Stimulated activated naive B cell treated with anti-CD40 and anti-IgM and Interleukin-4, amounts not matched to agents 10 μg/mL and 1 μg/mL and 100 μg/mL, for 72 hours (primary cell): ENCODE measurements around the gene KLK3.

Source experiments
- ATAC-seq, 2 donors: fragments of 150-1000 bp; cut with Tn5 transposase; replicated peaks; 2 replicates each; pipeline ENCODE4 v1.10.0; 2021; ENCODE audit warnings: moderate library complexity in 1 of 2
- DNase-seq: peaks from one replicate; pipeline ENCODE4 v3.0.0; 2021
- H3K27ac Mint-ChIP-seq: one replicate; pipeline ENCODE4 v1.8.0; 2022; ENCODE audit warnings: mild to moderate bottlenecking, mixed read lengths
- H3K27me3 Mint-ChIP-seq, 2 donors: one replicate each; pipeline ENCODE4 v1.8.0; 2022; ENCODE audit warnings: mixed read lengths in 2 of 2
- H3K36me3 Mint-ChIP-seq, 2 donors: one replicate each; pipeline ENCODE4 v1.8.0; 2022; ENCODE audit warnings: mixed read lengths in 2 of 2, mild to moderate bottlenecking in 1 of 2
- H3K4me1 Mint-ChIP-seq, 2 donors: one replicate each; pipeline ENCODE4 v1.8.0; 2022; ENCODE audit warnings: mixed read lengths in 2 of 2, mild to moderate bottlenecking in 1 of 2
- H3K4me3 Mint-ChIP-seq, 2 donors: one replicate each; pipeline ENCODE4 v1.8.0; 2022; ENCODE audit warnings: mild to moderate bottlenecking in 2 of 2, mixed read lengths in 2 of 2, moderate library complexity in 1 of 2
- H3K9me3 Mint-ChIP-seq, 2 donors: one replicate each; pipeline ENCODE4 v1.8.0; 2022; ENCODE audit warnings: mixed read lengths in 2 of 2, mild to moderate bottlenecking in 1 of 2

Gene KLK3

DNA sequence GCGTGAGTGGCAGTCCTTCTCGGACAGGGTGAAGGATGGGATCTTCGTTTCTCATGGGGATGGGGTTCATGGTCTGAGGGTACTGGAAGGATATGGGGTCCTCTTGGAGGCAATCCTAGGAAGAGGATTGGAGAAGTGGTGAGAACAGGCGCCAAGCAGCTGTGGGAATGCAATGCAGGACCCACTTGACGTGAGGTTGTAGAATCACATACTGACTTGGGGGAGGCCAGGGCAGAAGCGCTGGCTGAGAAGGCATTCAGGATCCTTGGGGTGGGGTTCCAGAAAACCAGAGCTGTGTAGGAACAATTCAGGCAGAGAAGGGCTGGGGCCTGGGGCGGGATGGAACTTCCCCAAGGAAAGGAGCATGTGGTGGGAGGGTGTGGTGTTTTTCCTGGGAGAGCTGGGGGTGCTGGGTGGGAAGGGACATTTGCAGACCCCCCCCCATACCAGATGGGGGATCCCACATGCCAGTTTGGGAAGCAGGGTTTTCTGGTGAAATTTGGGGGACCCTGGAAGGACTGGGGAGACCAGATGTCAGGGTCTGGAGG lies 32.0 kb upstream of the KLK3 start:
- ATAC-seq (no peak), DNase-seq (no peak)
- H3K36me3 Mint-ChIP-seq, result peaks cover 0 to 4% of the 10 kb centered on the region in 2 donors
- H3K27ac Mint-ChIP-seq, result peak overlapping the region; percentile 9
- H3K4me1 Mint-ChIP-seq, result peaks cover 47 to 52% of the 10 kb centered on the region in 2 donors
- H3K27me3 Mint-ChIP-seq, result peaks cover 62 to 70% of the 10 kb centered on the region in 2 donors
- H3K4me3 Mint-ChIP-seq, result no peak overlapping the region
- H3K9me3 Mint-ChIP-seq, result no peaks in the 10 kb centered on the region

DNA sequence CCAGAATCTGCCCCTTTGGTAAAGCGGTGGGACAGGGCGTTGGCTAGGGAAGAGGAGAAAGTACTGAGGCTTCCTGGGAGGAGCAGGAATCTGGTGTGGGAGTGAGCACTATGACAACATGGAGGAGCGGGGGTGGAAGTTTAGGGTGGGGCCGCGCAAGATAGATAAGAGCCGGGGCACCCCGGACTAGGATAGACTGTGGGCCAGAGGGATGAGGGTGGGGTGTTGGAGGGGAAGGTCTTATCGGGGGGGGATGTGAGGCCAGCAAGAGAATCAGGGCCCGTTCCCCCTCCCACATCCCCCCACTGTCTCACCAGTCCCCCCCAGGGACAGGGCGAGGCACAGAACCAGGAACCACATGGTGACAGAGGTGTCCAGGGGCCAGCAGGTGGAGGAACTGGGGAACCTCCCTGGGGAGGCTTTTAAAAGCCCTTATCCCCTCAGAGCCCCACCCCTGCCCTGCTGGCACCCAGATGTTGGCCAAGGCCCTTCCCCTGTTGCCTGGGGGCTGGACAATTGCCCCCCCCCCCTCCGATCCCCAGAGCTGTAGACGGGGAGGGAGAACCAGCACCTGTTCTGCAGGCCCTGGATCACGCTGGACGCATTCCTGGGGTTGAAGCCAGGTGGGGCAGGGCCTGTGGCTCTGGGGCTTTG lies 31.2 kb upstream of the KLK3 start, which contains the start of gene KLK1:
KLK1 (minus strand) TSS at position 399 of the 654 bp plus-strand sequence; CDS start at position 360, 39 bp downstream.
- DNase-seq (no peak), ATAC-seq (no peak)
- Mint-ChIP-seq H3K36me3 (peaks cover 0 to 4% of the 10 kb centered on the region in 2 donors), H3K27me3 (peaks cover 67 to 68% of the 10 kb centered on the region in 2 donors), H3K4me3 (no peak within 1 kb of the TSS), H3K4me1 (peaks cover 42 to 44% of the 10 kb centered on the region in 2 donors), H3K27ac (peak within 1 kb of the TSS; percentile 66), H3K9me3 (no peaks in the 10 kb centered on the region)

DNA sequence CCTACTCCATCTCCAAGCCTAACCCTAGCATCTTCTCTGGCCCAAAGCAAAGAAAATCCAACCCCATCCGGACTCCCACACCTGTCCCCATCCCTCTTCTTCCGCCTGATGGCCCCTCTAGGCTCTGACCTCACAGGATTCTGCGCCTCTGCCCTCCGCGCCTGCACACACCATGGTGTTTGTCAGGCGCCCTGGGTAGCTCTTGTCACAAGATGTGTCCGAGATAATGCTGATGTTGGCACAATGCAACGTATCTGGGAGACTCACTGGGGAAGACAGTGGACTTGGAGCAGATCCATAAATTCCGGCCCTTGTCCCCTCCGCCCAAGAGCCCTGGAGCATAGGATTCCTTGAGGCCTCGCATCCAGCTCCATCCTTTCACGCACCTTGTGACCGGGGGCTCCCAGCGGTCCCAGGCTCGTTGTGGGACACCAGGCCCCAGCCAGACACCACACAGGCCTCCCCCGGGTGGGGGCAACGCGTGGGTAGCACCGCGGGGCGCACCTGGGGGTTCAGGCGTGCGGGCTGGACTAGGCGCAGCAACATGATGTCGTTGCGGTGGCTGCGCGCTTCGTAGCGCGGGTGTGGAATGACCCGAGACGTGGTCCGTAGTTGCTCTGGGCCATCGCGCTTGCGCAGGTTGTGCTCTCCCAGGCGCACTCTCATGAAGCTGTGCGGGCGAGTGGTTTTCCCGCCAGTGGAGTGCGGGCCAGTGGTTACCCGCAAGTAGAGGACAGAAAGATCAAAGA lies 28.0 kb upstream of the KLK3 start:
- no peak overlapping the region for H3K27ac Mint-ChIP-seq
- no peak for DNase-seq
- no peaks in the 10 kb centered on the region for H3K9me3 Mint-ChIP-seq
- no peak overlapping the region for H3K4me3 Mint-ChIP-seq
- ATAC-seq, result no peak
- peaks cover 12 to 14% of the 10 kb centered on the region in 2 donors for H3K4me1 Mint-ChIP-seq
- peaks cover 49 to 53% of the 10 kb centered on the region in 2 donors for H3K27me3 Mint-ChIP-seq
- H3K36me3 Mint-ChIP-seq, result peaks cover 0 to 4% of the 10 kb centered on the region in 2 donors

DNA sequence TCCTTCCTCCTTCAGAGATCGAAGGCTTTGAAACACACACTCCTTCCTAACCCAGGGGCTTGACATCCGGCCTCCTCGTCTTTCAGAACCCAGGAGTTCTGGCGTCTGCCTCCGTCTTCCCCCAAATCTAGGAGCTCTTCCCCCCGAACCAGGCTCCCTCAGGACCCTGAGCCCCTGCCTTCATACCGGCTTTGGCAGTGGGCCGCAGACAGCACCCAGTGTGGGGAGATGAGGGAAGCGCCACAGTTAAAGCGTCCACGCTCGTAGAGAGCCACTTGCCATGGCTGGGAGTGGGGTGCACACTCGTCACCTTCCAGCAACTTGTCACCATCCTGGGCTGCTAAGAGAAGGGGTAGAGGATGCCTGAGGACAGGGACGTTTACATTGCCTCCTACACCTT lies 27.2 kb upstream of the KLK3 start:
- ATAC-seq, result no peak
- no peak for DNase-seq
- peaks cover 49 to 52% of the 10 kb centered on the region in 2 donors for H3K27me3 Mint-ChIP-seq
- H3K27ac Mint-ChIP-seq, result peak overlapping the region; percentile 6
- no peaks in the 10 kb centered on the region for H3K9me3 Mint-ChIP-seq
- peaks cover 4 to 8% of the 10 kb centered on the region in 2 donors for H3K4me1 Mint-ChIP-seq
- peaks cover 0 to 4% of the 10 kb centered on the region in 2 donors for H3K36me3 Mint-ChIP-seq
- no peak overlapping the region for H3K4me3 Mint-ChIP-seq

DNA sequence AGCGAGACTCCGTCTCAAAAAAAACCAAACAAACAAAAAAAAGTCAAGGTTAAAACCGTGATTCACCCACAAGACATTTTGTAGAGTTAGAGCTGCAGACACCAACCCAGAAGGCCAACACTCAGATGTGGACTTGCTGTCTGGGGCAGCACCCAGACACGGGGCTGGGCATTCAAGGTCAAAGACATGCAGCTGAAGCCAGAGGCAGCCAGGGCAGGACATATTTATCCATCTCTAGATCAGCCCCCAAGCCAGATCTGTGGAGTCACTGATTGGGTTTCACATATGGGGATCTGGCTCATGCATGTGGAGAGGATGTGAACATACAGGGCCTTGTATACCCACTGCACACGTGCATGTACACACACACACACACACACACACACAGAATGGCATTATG lies 24.9 kb upstream of the KLK3 start:
- no peak overlapping the region for H3K4me3 Mint-ChIP-seq
- H3K9me3 Mint-ChIP-seq, result no peaks in the 10 kb centered on the region
- ATAC-seq (no peak), DNase-seq (no peak)
- H3K36me3 Mint-ChIP-seq, result peaks cover 0 to 4% of the 10 kb centered on the region in 2 donors
- peaks cover 56 to 58% of the 10 kb centered on the region in 2 donors for H3K27me3 Mint-ChIP-seq
- no peaks in the 10 kb centered on the region for H3K4me1 Mint-ChIP-seq
- H3K27ac Mint-ChIP-seq, result no peak overlapping the region

DNA sequence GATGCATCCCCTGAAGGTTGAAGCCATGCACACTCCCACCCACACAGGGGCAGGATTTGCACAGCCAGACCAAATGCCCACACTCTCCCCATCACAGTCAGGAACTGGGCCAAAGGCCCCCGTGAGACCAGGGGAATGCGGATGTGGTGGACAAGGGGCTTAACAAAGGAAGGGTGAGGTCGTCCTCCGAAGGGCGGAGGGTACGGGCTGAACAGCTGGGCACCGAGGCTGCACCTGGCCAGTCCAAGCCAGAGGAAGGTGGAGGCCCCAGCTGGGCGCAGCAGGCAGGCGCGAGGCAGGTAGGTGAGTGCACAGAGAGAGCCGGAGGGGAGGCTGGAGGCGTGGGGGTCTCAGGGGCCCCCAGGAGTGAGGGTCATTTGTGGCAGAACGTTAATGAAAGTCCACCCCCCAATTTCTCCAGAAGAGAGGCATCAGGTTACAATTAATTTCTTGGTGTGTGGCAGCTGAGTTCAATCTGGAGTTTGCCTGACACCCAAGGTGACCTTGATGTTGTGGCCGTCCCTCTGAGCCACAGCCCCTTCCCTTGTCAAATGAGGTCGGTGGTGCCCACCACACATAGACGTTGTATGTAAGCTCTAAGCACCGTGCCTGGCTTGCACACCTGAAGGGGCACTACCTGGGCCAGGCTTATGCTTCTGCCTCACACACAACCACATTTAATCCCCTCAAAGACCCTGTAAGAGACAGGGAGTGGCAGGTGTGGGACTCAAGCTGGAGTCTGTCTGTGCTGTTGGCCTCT lies 24.3 kb upstream of the KLK3 start:
- peaks cover 0 to 4% of the 10 kb centered on the region in 2 donors for H3K36me3 Mint-ChIP-seq
- H3K27ac Mint-ChIP-seq, result no peak overlapping the region
- no peak overlapping the region for H3K4me3 Mint-ChIP-seq
- DNase-seq, result no peak
- no peak for ATAC-seq
- peaks cover 0 to 2% of the 10 kb centered on the region in 2 donors for H3K4me1 Mint-ChIP-seq
- peaks cover 56 to 58% of the 10 kb centered on the region in 2 donors for H3K27me3 Mint-ChIP-seq
- H3K9me3 Mint-ChIP-seq, result no peaks in the 10 kb centered on the region

DNA sequence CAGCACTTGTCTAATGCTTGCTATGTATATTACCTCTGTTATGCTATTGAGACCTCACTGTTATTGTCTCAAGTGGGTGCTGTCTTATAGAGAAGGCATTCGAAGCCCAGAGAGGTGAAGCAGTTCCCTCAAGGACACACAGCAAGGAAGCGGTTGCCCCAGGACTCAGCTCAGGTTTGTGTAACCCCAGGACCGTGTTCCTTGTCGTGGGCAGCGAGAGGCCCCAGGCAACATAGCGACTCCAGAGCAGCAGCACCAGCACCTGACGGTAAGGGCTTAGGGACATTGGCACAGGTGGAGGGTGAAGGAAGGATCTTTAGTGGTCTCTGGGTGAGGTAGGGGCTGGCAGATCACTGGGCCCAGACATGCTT lies 23.7 kb upstream of the KLK3 start:
- Mint-ChIP-seq H3K9me3 (no peaks in the 10 kb centered on the region), H3K27ac (no peak overlapping the region), H3K27me3 (peaks cover 53 to 57% of the 10 kb centered on the region in 2 donors), H3K4me1 (peaks cover under 1 to 7% of the 10 kb centered on the region in 2 donors), H3K4me3 (no peak overlapping the region), H3K36me3 (peaks cover 0 to 4% of the 10 kb centered on the region in 2 donors)
- DNase-seq (no peak), ATAC-seq (no peak)

DNA sequence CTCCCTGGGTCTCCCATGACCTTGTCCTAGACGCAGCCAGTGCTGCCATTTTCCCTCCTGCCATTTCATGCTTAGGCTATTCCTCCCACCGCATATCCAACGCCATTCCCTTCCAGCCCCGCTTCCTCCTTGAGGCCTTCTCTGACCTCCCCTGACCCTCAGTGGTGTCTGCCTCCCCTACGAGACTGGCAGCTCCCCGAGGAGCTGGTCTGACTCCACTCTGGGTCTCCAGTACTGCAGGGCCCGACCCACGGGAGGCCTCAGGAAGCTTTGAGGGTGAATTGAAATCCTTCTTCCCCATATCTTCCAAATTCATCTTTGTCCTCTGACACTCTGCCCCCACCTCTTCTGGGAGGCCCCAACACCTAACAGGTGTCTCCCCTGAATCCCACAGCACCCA lies 22.0 kb upstream of the KLK3 start:
- Mint-ChIP-seq H3K4me3 (no peak overlapping the region), H3K4me1 (peaks cover 12 to 16% of the 10 kb centered on the region in 2 donors), H3K36me3 (no peaks in the 10 kb centered on the region), H3K27ac (no peak overlapping the region), H3K9me3 (no peaks in the 10 kb centered on the region), H3K27me3 (peaks cover 55 to 59% of the 10 kb centered on the region in 2 donors)
- DNase-seq, result no peak
- no peak for ATAC-seq

DNA sequence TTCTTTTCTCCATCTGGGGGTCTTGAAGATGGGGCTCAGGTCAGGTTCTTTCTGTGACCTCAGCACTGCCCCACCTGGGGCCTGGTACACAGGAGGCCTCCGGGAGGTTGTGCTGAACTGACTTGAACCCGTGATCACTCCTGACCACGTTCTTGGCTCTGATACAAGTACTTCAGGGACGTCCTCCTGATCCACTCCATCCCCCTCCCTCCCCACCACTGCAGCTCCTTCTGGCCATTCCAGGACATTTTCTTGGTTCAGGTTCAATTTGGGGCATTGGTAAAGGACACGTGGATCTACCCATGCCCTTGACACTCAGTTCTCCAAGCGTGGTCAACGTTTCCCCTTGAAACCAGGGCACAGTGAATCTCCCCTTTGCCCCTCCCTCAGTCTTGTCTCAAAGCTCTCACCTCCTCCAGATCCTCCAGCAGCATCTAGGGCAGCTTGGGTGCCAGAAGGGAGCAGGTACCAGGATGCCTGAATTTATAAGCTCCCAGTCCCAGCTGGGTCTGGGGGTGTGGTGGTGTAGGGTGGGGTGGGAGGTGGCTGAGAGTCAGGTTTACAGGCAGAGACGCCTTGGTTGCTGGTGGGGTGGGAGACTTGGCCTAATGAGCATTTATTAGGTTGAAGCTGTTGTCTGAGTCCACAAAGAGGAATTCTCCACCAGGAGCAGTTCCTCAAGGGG lies 21.5 kb upstream of the KLK3 start, which contains the start of gene KLK15:
KLK15 (minus strand) TSS at position 458 of the 685 bp plus-strand sequence. CDS start 2,082 bp downstream, outside the sequence.
- H3K9me3 Mint-ChIP-seq, result no peaks in the 10 kb centered on the region
- DNase-seq (no peak), ATAC-seq (no peak)
- H3K27me3 Mint-ChIP-seq, result peaks cover 57 to 61% of the 10 kb centered on the region in 2 donors
- no peak within 1 kb of the TSS for H3K4me3 Mint-ChIP-seq
- peaks cover 0 to under 1% of the 10 kb centered on the region in 2 donors for H3K36me3 Mint-ChIP-seq
- no peak within 1 kb of the TSS for H3K27ac Mint-ChIP-seq
- H3K4me1 Mint-ChIP-seq, result peaks cover 12 to 19% of the 10 kb centered on the region in 2 donors

DNA sequence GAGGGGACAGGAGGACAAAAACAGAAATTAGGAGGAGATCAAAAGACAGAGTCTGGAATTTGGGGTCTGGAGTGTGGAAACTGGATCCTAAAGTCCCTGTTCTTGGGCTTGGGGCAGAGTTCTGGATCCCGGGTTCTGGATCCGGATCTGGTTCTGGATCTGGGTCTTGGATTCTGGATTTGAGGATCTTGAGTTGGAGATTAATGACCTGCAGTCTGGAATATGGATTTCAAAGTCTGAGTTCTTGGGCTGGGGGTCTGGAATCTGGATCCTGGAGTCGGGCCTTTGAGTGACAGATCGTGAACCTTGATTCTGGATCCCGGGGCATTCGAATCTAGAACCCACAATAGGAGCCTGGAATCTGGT lies 20.9 kb upstream of the KLK3 start:
- no peaks in the 10 kb centered on the region for H3K9me3 Mint-ChIP-seq
- no peak for DNase-seq

DNA sequence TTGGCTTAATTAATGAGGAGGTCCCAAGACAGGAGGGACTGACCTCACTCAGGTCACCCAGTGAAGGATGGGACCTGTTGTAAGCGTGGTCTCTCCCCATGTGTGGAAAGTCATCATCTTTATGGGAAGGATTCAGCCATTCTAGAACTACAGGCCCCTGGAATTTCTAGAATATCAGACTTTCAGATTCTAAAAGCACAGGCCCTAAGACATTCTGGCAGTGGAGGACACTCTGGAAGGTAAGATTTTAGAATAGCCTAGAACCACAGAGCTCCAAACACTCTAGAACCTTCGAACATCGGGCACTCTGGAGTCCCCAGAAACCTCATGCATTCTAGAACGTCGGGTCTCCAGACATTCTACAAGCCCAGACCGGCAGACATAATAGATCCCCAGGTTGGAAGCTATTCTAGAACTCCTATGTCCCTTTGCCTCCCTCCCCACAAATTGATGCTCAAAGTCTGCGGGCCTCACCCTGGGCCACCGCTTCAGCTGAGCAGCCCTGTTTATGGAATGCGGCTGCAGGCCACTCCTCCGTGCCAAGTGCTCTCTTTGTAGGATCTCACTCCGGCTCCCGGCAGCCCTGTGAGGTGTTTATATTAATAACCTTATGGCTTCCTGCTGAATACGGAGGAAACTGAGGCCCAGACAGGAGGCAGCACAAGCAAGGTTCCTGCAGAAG lies 19.5 kb upstream of the KLK3 start:
- Mint-ChIP-seq H3K27me3 (peaks cover 67 to 76% of the 10 kb centered on the region in 2 donors), H3K36me3 (peaks cover 0 to 2% of the 10 kb centered on the region in 2 donors), H3K4me3 (peak overlapping the region; percentile 88 to 89), H3K9me3 (no peaks in the 10 kb centered on the region), H3K4me1 (peaks cover 12 to 21% of the 10 kb centered on the region in 2 donors), H3K27ac (no peak overlapping the region)
- peak in 1 of 2 donors; percentile 15 for ATAC-seq
- no peak for DNase-seq

More for the DNA sequence above, 20.9 kb upstream of the KLK3 start:
- Mint-ChIP-seq H3K36me3 (peaks cover 0 to 2% of the 10 kb centered on the region in 2 donors), H3K4me1 (peaks cover 12 to 21% of the 10 kb centered on the region in 2 donors), H3K27me3 (peaks cover 61 to 67% of the 10 kb centered on the region in 2 donors), H3K4me3 (no peak overlapping the region), H3K27ac (no peak overlapping the region)
- ATAC-seq, result no peak

DNA sequence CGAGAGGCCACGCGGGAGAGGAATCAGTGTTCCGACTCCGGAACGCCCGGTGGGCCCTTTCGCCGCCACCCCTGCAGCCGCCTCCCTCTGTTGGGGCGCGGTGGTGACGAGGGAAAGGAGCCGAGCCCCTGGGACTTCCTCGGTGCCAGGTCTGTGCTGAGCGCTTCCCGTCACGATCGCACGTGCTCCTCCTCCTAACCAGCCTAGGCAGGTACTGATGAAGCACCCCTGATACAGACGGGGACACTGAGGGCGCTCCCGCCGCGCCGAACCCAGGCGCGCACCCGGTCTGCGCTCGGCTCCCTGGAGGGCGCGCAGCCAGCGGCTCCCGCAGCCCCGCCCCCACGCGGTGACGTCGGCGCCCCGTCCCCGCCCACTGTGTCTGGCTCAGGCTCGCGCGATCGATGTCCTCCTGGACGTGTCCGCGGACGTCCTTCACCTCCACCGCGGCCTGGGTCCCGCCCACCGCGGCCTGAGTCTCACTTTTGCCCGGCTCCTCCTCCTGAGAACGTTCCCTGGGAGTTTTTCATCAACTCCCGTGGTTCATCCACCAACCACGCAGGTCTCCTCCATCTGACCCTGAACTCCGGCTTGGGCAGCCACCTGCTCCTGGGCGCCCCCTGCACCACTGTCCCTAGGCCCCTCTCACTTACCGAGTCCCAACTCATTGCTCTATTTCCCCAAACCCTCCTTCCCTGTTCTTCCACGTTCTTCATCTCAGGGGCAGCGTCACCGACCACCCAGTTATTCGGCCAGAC lies 18.8 kb upstream of the KLK3 start:
- H3K4me3 Mint-ChIP-seq, result peak overlapping the region; percentile 88 to 89
- H3K27ac Mint-ChIP-seq, result peak overlapping the region; percentile 76
- H3K4me1 Mint-ChIP-seq, result peaks cover 12 to 21% of the 10 kb centered on the region in 2 donors
- H3K9me3 Mint-ChIP-seq, result no peaks in the 10 kb centered on the region
- peaks cover 0 to 2% of the 10 kb centered on the region in 2 donors for H3K36me3 Mint-ChIP-seq
- peak; percentile 89 to 95 for ATAC-seq
- peaks cover 66 to 71% of the 10 kb centered on the region in 2 donors for H3K27me3 Mint-ChIP-seq
- DNase-seq, result peak; percentile 61
